HUES6 (cell line): ENCODE data around the gene TEX53.

Experiments
- H3K27ac ChIP-seq: 2 replicates; pipeline ENCODE4 v1.7.0; 2013; ENCODE audit warnings: low read depth, mild to moderate bottlenecking, low read length, inconsistent platforms
- H3K27me3 ChIP-seq: 2 replicates; pipeline ENCODE4 v1.6.1; 2013; ENCODE audit warnings: low read length; ENCODE audit not compliant: control insufficient read depth, insufficient read depth
- H3K36me3 ChIP-seq: 2 replicates; pipeline ENCODE4 v1.6.1; 2013; ENCODE audit warnings: low read length; ENCODE audit not compliant: control insufficient read depth, insufficient read depth
- H3K4me1 ChIP-seq: 2 replicates; pipeline ENCODE4 v1.6.1; 2013; ENCODE audit warnings: low read length; ENCODE audit not compliant: control insufficient read depth, insufficient read depth
- H3K4me3 ChIP-seq: 2 replicates; pipeline ENCODE4 v1.5.1; 2013; ENCODE audit warnings: low read depth, low read length
- H3K9ac ChIP-seq: one replicate; pipeline ENCODE4 v1.6.1; 2013; ENCODE audit warnings: mild to moderate bottlenecking, low read length
- H3K9me3 ChIP-seq: 2 replicates; pipeline ENCODE4 v1.6.1; 2013; ENCODE audit warnings: low read depth, low read length; ENCODE audit not compliant: control insufficient read depth, insufficient read depth

Gene TEX53

DNA sequence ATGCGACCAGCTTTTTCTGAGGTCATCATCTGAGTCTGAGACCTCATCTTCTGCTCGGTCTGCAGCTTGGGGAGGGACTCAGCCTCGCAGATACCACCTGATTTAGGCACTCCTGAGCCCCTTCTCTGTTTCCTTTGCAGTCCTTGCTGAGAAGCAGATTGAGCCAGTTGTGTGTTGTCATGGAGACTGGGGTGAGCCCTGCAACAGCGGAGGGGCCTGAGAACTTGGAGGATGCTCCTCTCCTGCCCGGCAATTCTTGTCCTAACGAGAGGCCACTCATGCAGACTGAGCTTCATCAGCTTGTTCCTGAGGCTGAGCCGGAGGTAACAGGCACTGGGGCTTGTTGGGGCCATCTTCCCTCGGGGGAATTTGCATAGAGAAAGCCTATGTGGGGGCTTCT lies 19.2 kb downstream of the TEX53 start:
- no peak overlapping the region for H3K4me3 ChIP-seq
- H3K27me3 ChIP-seq: no peaks in the 10 kb centered on the region
- no peak overlapping the region for H3K27ac ChIP-seq
- H3K9me3 ChIP-seq: no peaks in the 10 kb centered on the region
- no peaks in the 10 kb centered on the region for H3K4me1 ChIP-seq
- peaks cover 34% of the 10 kb centered on the region for H3K36me3 ChIP-seq
- H3K9ac ChIP-seq: no peak overlapping the region

GRCh38 chr9:114634387-114634786 lies 23.2 kb downstream of the TEX53 start:
- Histone ChIP-seq H3K9me3 (no peaks in the 10 kb centered on the region), H3K27me3 (no peaks in the 10 kb centered on the region), H3K36me3 (peaks cover 44% of the 10 kb centered on the region), H3K4me3 (no peak overlapping the region), H3K4me1 (no peaks in the 10 kb centered on the region), H3K9ac (no peak overlapping the region), H3K27ac (no peak overlapping the region)

DNA sequence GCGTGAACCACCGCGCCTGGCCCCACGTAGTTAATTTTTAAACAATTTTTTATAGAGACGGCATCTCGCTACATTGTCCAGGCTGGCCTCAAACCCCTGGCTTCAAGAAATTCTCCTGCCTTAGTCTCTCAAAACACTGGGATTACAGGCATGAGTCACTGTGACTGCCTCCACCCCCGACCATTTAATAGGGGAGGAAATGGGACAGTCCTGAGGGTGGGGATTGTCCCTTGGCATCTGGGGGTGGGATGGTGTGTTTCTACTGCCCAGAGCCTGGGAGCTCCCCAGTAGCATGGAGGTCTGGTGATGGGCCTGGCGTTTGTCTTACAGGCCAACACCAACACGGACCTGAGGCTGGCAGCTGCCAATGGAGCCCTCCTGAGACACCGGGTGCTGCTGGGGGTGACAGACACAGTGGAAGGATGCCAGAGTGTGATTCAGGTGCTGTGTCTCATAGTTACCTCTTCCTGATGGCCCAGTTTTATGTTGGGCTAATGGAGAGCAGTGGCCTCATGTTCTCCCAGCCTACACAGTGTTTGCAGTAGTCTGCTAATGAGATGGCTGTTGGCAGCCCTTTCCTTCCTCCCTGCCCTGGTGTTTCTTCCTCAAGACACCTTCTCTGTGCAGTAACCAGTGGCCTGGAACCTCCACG lies 24.0 kb downstream of the TEX53 start:
- Histone ChIP-seq H3K27me3 (no peaks in the 10 kb centered on the region), H3K4me3 (no peak overlapping the region), H3K4me1 (no peaks in the 10 kb centered on the region), H3K9me3 (no peaks in the 10 kb centered on the region), H3K27ac (no peak overlapping the region), H3K36me3 (peaks cover 41% of the 10 kb centered on the region), H3K9ac (no peak overlapping the region)

DNA sequence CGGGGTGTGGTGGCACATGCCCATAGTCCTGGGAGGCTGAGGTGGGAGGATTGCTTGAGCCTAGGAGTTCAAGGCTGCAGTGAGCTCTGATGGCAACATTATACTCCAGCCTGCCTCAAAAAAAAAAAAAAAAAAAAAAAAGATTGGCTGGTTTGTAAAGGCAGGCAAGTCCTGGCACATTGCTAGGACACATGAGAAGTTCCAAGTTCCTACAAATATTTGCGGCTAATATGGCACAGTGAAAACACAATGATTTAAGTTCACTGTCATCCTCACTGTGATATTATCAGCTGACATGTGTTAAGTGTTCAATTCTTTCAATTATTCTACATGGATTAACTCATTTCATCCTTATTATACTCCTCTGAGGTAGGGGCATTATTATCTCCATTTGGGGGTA lies 26.4 kb downstream of the TEX53 start:
- Histone ChIP-seq H3K27ac (no peak overlapping the region), H3K9me3 (no peaks in the 10 kb centered on the region), H3K27me3 (no peaks in the 10 kb centered on the region), H3K4me1 (no peaks in the 10 kb centered on the region), H3K36me3 (peaks cover 44% of the 10 kb centered on the region), H3K9ac (no peak overlapping the region), H3K4me3 (no peak overlapping the region)

GRCh38 chr9:114629563-114630090 lies 28.0 kb downstream of the TEX53 start:
- no peak overlapping the region for H3K27ac ChIP-seq

DNA sequence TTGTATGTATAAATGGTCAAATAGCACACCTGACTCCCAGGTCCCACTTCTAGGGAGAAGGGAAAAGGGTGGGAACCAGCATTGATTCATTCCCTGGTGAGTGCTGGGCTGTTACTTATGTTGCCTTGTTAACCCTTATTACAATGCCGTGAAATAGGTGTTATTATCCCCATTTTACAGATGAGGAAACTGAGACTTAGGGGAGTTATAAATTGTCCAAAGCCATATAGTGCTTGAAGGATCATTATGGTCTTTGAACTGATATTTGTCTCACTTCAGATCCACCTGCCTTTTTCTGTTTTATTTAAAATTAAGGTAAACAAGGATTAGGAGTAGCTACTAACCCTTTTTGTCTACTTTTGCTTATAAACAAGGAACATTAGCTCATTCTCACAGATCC lies 30.1 kb downstream of the TEX53 start:
- no peaks in the 10 kb centered on the region for H3K4me1 ChIP-seq
- H3K36me3 ChIP-seq: peaks cover 25% of the 10 kb centered on the region
- no peak overlapping the region for H3K9ac ChIP-seq
- H3K27me3 ChIP-seq: no peaks in the 10 kb centered on the region
- no peaks in the 10 kb centered on the region for H3K9me3 ChIP-seq
- no peak overlapping the region for H3K4me3 ChIP-seq
- no peak overlapping the region for H3K27ac ChIP-seq

More at GRCh38 chr9:114629563-114630090, 28.0 kb downstream of the TEX53 start:
- no peaks in the 10 kb centered on the region for H3K4me1 ChIP-seq
- H3K9me3 ChIP-seq: no peaks in the 10 kb centered on the region
- no peak overlapping the region for H3K9ac ChIP-seq
- peaks cover 41% of the 10 kb centered on the region for H3K36me3 ChIP-seq
- no peaks in the 10 kb centered on the region for H3K27me3 ChIP-seq
- H3K4me3 ChIP-seq: no peak overlapping the region

- Histone ChIP-seq H3K27me3 (no peaks in the 10 kb centered on the region), H3K27ac (no peak overlapping the region), H3K9ac (no peak overlapping the region), H3K4me3 (no peak overlapping the region), H3K36me3 (peaks cover 23% of the 10 kb centered on the region), H3K9me3 (no peaks in the 10 kb centered on the region), H3K4me1 (no peaks in the 10 kb centered on the region)
These were observed 31.1 kb downstream of the TEX53 start for GRCh38 chr9:114626415-114627020.

- Histone ChIP-seq H3K9ac (no peak overlapping the region), H3K27ac (no peak overlapping the region), H3K4me3 (no peak overlapping the region), H3K9me3 (no peaks in the 10 kb centered on the region), H3K4me1 (no peaks in the 10 kb centered on the region), H3K27me3 (no peaks in the 10 kb centered on the region), H3K36me3 (peaks cover 13% of the 10 kb centered on the region)
These were observed 32.9 kb downstream of the TEX53 start for GRCh38 chr9:114624677-114625076.

DNA sequence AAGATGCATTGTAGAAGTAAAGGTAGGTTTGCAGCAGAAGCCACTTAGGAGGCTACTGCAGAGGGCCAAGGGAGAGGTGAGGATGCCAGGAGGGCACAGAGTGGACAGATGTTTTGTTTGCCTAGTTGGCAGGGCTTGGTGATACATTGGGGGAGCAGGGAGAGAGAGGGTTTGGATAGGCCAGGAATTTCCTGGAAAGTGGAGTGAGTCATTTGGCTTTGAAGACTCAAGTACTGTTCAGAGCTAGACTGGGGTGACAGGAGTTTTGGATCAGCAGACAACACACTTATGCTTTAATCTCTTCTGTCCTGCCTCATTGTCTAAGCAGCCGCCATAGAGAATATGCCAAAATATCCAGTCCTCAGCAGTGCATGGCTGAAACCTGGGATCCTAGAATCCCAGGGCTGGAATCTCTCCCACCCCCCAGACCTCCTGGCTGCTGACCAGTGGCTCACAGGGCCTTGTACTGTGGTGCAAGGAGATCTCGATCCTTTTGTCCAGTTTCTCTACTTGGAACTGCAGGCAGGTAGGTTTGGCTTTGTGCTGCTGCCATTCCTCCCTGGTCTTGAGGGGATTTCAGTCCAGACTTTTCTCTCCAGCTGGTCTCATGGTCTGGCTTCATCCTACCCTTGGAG lies 35.5 kb downstream of the TEX53 start:
- Histone ChIP-seq H3K27me3 (no peaks in the 10 kb centered on the region), H3K36me3 (no peaks in the 10 kb centered on the region; the same call in 1 of the 2 replicates), H3K27ac (no peak overlapping the region), H3K9me3 (no peaks in the 10 kb centered on the region), H3K4me3 (no peak overlapping the region), H3K9ac (no peak overlapping the region), H3K4me1 (no peaks in the 10 kb centered on the region)

- Histone ChIP-seq H3K36me3 (no peaks in the 10 kb centered on the region; the same call in 1 of the 2 replicates), H3K9me3 (no peaks in the 10 kb centered on the region), H3K4me1 (no peaks in the 10 kb centered on the region), H3K9ac (no peak overlapping the region), H3K27me3 (no peaks in the 10 kb centered on the region), H3K4me3 (no peak overlapping the region), H3K27ac (no peak overlapping the region)
These were observed 36.0 kb downstream of the TEX53 start for GRCh38 chr9:114621561-114621960.

DNA sequence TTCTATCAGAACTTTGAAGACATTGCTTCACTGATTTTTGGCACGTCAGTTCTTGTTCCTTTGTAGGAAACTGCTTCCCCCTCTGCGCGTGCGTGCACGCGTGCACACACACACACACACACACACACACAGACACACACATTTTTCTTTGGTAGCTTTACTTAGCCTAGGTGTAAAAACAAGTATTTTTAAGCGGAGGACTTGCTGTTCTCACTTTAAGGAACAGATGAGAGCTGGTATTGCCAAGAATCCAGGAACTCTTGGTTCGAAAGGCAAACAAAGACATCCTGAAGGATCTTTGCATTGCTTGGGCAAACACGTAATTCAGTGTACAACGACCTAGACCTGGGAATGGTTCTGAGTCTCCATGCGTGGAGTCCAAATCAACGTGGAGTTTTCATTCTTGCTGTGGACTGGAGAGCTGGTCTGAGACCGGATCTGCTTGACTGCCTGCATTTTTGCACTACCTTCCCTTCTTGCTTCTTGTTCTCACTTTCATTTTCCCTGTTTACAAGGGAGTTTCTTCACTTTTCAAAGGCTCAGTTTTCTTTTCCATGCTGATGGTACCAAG lies 38.3 kb downstream of the TEX53 start:
- no peaks in the 10 kb centered on the region for H3K9me3 ChIP-seq
- no peak overlapping the region for H3K9ac ChIP-seq
- H3K4me1 ChIP-seq: no peaks in the 10 kb centered on the region
- no peak overlapping the region for H3K27ac ChIP-seq
- H3K36me3 ChIP-seq: no peaks in the 10 kb centered on the region; the same call in 1 of the 2 replicates
- H3K27me3 ChIP-seq: no peaks in the 10 kb centered on the region
- H3K4me3 ChIP-seq: no peak overlapping the region
